K562 (cell line): ENCODE measurements around the gene DIP2B. TPM values are rescaled to one million over a fixed set of nuclear protein-coding genes. Genes with fewer than 3 reads are reported as not detected.
A peak's percentile ranks its signal among the peaks of the same experiment; 100 is the strongest.

Experiments used
- ATAC-seq: fragments of 200-7000 bp; cut with Tn5 transposase; 3 replicates; pipeline ENCODE4 v1.9.1; 2020; ENCODE audit warnings: moderate library complexity
- BruUV-seq: library from RNA; stranded (reverse); fragments of 400-500 nt; replicated peaks from 2 replicates; lab custom pipeline; 2021; lab: Mats Ljungman, UMichigan
- CTCF ChIA-PET: fragments of 300-600 bp; formaldehyde crosslinking; extraction: SDS; loops from one replicate; lab custom pipeline; 2021; ENCODE audit warnings: low intra/inter-chr PET ratio; lab: Yijun Ruan, JAX
- POLR2A ChIA-PET: fragments of 300-600, 350-650 bp; sonication (Branson Sonifier 250); formaldehyde crosslinking; extraction: SDS; loops from one replicate; lab custom pipeline; 2021; ENCODE audit warnings: antibody characterized with exemption, inconsistent platforms; lab: Yijun Ruan, JAX
- DNase-seq, 4 experiments: peaks; one replicate each; pipeline versions ENCODE4 v3.0.0 to v3.0.0-alpha.2; 2011 to 2018; ENCODE audit warnings: low spot score in 3 of 4, mixed read lengths in 3 of 4; ENCODE audit errors: extremely low read depth in 1 of 4
- FAIRE-seq: peaks from 2 replicates; lab custom pipeline; 2011; peaks lifted over from hg19 to GRCh38; lab: Jason Lieb, UNC
- H2AFZ ChIP-seq: 2 replicates; pipeline ENCODE4 v1.6.0; 2011; ENCODE audit warnings: low read depth, low read length, control low read depth, inconsistent platforms
- H3K27ac ChIP-seq: fragments of 200-600 bp; 3 replicates; pipeline ENCODE4 v1.8.0; 2011; ENCODE audit warnings: low read depth, mild to moderate bottlenecking, control low read depth, inconsistent platforms, low read length, moderate library complexity, mixed read lengths; ENCODE audit errors: extremely low read depth
- H3K27me3 ChIP-seq, 2 experiments: fragments of 300-600 bp in 1 of 2; 2 replicates in 1 of 2; 3 replicates in 1 of 2; pipeline versions ENCODE4 v1.6.0 to v1.8.0; 2011; ENCODE audit warnings: inconsistent platforms in 2 of 2, low read length in 2 of 2, mild to moderate bottlenecking in 1 of 2, mixed read lengths in 1 of 2, moderate library complexity in 1 of 2; ENCODE audit not compliant: control insufficient read depth in 2 of 2, insufficient read depth in 2 of 2
- H3K36me3 ChIP-seq: fragments of 300-600 bp; 3 replicates; pipeline ENCODE4 v1.8.0; 2011; ENCODE audit warnings: mild to moderate bottlenecking, low read length, inconsistent platforms; ENCODE audit not compliant: control insufficient read depth, insufficient read depth
- H3K4me1 ChIP-seq, 2 experiments: fragments of 200-600 bp in 1 of 2; replicated peaks in 1 of 2; 2 replicates in 1 of 2; 3 replicates in 1 of 2; pipeline versions ENCODE4 v1.5.1 to v1.8.0; 2011; ENCODE audit warnings: inconsistent platforms in 2 of 2, low read length in 2 of 2, mild to moderate bottlenecking in 1 of 2, mixed read lengths in 1 of 2, moderate library complexity in 1 of 2; ENCODE audit not compliant: control insufficient read depth in 2 of 2, insufficient read depth in 2 of 2
- H3K4me2 ChIP-seq: 2 replicates; pipeline ENCODE4 v1.6.1; 2011; ENCODE audit warnings: low read length, control low read depth, inconsistent platforms, mixed read lengths; ENCODE audit not compliant: insufficient read depth
- H3K4me3 ChIP-seq: fragments of 200-600 bp; sonication (generic), shearing (Covaris generic); 2 replicates; pipeline ENCODE4 v1.5.1; 2016; ENCODE audit warnings: control low read depth, inconsistent platforms
- H3K79me2 ChIP-seq: fragments of 200-600 bp; 3 replicates; pipeline ENCODE4 v1.8.0; 2011; ENCODE audit warnings: low read length, inconsistent platforms; ENCODE audit not compliant: control insufficient read depth, insufficient read depth
- H3K9ac ChIP-seq, 2 experiments: 2 replicates each; pipeline versions ENCODE4 v1.6.0 to v1.6.1; 2011; ENCODE audit warnings: low read depth in 2 of 2, low read length in 2 of 2, control low read depth in 1 of 2, inconsistent platforms in 1 of 2, mild to moderate bottlenecking in 1 of 2, mixed read lengths in 1 of 2; ENCODE audit not compliant: insufficient read depth in 1 of 2
- H3K9me1 ChIP-seq: one replicate; pipeline ENCODE4 v1.6.0; 2011; ENCODE audit warnings: inconsistent platforms, mild to moderate bottlenecking, low read length, moderate library complexity; ENCODE audit not compliant: control insufficient read depth, insufficient read depth
- H3K9me3 ChIP-seq: replicated peaks from 2 replicates; pipeline ENCODE4 v1.5.1; 2011; ENCODE audit warnings: low read depth, low read length, inconsistent platforms; ENCODE audit not compliant: control insufficient read depth, insufficient read depth
- H4K20me1 ChIP-seq: replicated peaks from 2 replicates; pipeline ENCODE4 v1.6.1; 2011; ENCODE audit warnings: low read length, inconsistent platforms, mixed read lengths; ENCODE audit not compliant: control insufficient read depth, insufficient read depth
- ARID2 ChIP-seq: fragments of 450-650 bp; IDR thresholded peaks from 2 replicates; pipeline ENCODE4 v1.6.1; 2017; ENCODE audit warnings: antibody characterized with exemption, mild to moderate bottlenecking
- ESRRB ChIP-seq: fragments of 250-450 bp; sonication (Bioruptor Pico); IDR thresholded peaks from 2 replicates; pipeline ENCODE4 v1.5.0; 2020; ENCODE audit warnings: mild to moderate bottlenecking, moderate library complexity, borderline replicate concordance
- LEF1 ChIP-seq: fragments of 450-650 bp; IDR thresholded peaks from 2 replicates; pipeline ENCODE4 v1.6.1; 2016; ENCODE audit warnings: mild to moderate bottlenecking
- MAFG ChIP-seq: fragments of 450-650 bp; conservative IDR thresholded peaks from 2 replicates; pipeline ENCODE4 v1.6.1; 2016; ENCODE audit warnings: missing genetic modification characterization, missing compliant biosample characterization
- MAZ ChIP-seq, 2 experiments: fragments of 450-650 bp in 1 of 2; sonication (generic) in 1 of 2; formaldehyde crosslinking; IDR thresholded peaks in 1 of 2; conservative IDR thresholded peaks in 1 of 2; 2 replicates each; pipeline versions ENCODE4 v1.4.0 to v1.5.0; 2020; ENCODE audit warnings: mild to moderate bottlenecking in 1 of 2, missing genetic modification reagents in 1 of 2
- NFE2 ChIP-seq: IDR thresholded peaks from 2 replicates; pipeline ENCODE4 v1.6.1; 2014; ENCODE audit warnings: antibody characterized with exemption, low read depth
- OTX1 ChIP-seq: fragments of 450-650 bp; formaldehyde crosslinking; IDR thresholded peaks from 2 replicates; pipeline ENCODE4 v1.4.0; 2022; ENCODE audit warnings: mild to moderate bottlenecking
- SMARCB1 ChIP-seq: IDR thresholded peaks from 2 replicates; pipeline ENCODE4 v1.6.1; 2011; ENCODE audit warnings: improper control_type of control experiment, low read depth; ENCODE audit not compliant: insufficient read length
- SPI1 ChIP-seq: IDR thresholded peaks from 2 replicates; pipeline ENCODE4 v1.6.1; 2011; ENCODE audit warnings: low read depth, low read length, control low read depth, borderline replicate concordance
- TRIM28 ChIP-seq: fragments of 450-650 bp; IDR thresholded peaks from 2 replicates; pipeline ENCODE4 v1.6.1; 2017
- ZBTB7A ChIP-seq: IDR thresholded peaks from 2 replicates; pipeline ENCODE4 v1.6.1; 2011; ENCODE audit warnings: low read depth, mild to moderate bottlenecking, low read length, moderate library complexity, borderline replicate concordance; ENCODE audit not compliant: control insufficient read depth
- ZNF12 ChIP-seq: sonication (generic); formaldehyde crosslinking; IDR thresholded peaks from 2 replicates; pipeline ENCODE4 v1.4.0; 2020; ENCODE audit warnings: mild to moderate bottlenecking, missing genetic modification reagents
- WGBS: fragments of 100-300 bp; shearing (Covaris generic); methylation state at CpG from one replicate; pipeline ENCODE4 v1.1.6; 2016; ENCODE audit warnings: low coverage, mixed read lengths; ENCODE audit not compliant: insufficient coverage; ENCODE audit errors: missing lambda C conversion rate; 5-methylcytosine and 5-hydroxymethylcytosine counted together
- in situ Hi-C: fragments of 300-500 bp; cut with MboI; formaldehyde crosslinking; loops from 4 replicates; pipeline ENCODE4 v1.15.0; 2018; ENCODE audit warnings: inconsistent platforms, mixed read lengths
- intact Hi-C: fragments of 100-400 bp; cut with micrococcal nuclease; formaldehyde crosslinking; loops from 2 replicates; pipeline ENCODE4 v1.14.2; 2022
- polyA plus RNA-seq, 8 experiments: library from polyadenylated mRNA; depleted of rRNA in 4 of 8; stranded (reverse) in 5 of 8; unstranded in 3 of 8; fragments of >200 nt; fragmentation: Nextera tagmentation in 2 of 8; fragmentation: Illumina TruSeq in 1 of 8; extraction: Ambion mirVana in 2 of 8; extraction: Trizol in 1 of 8; gene quantifications; 2 replicates each; pipeline versions ENCODE4 v1.2.1 to v1.2.3, GENCODE V29; 2011 to 2014; ENCODE audit warnings: inconsistent platforms in 1 of 8, missing spikeins in 1 of 8
- total RNA-seq, 7 experiments: library from RNA; depleted of rRNA in 6 of 7; stranded (reverse); fragments of >200 nt in 6 of 7; fragmentation: Illumina TruSeq in 2 of 7; extraction: Trizol in 2 of 7; gene quantifications; 2 replicates each; pipeline versions ENCODE4 v1.2.1 to v1.2.3, GENCODE V29; 2011 to 2021; ENCODE audit warnings: low replicate concordance in 1 of 7
- TF ChIP-seq, protein P1 (sequence below), 3 experiments: IDR thresholded peaks in 2 of 3; conservative IDR thresholded peaks in 1 of 3; 2 replicates each; pipeline ENCODE4 v1.5.1; 2011 to 2012; ENCODE audit warnings: low read length in 3 of 3, mild to moderate bottlenecking in 3 of 3, control low read depth in 2 of 3, improper control_type of control experiment in 1 of 3, inconsistent platforms in 1 of 3, low read depth in 1 of 3, mixed read lengths in 1 of 3, moderate library complexity in 1 of 3; ENCODE audit not compliant: insufficient read depth in 2 of 3
- TF ChIP-seq, protein P2 (sequence below): fragments of 250-450 bp; sonication (Bioruptor Pico); IDR thresholded peaks from 2 replicates; pipeline ENCODE4 v1.5.0; 2021; ENCODE audit warnings: mild to moderate bottlenecking, moderate library complexity

The DIP2B gene
- total and polyA plus RNA-seq, 9 of the 15 experiments (the other 6 are each of a cell fraction or from before 2014, with no cell fraction given), result 4.6 to 26.1 (median 18.8) TPM

DNA sequence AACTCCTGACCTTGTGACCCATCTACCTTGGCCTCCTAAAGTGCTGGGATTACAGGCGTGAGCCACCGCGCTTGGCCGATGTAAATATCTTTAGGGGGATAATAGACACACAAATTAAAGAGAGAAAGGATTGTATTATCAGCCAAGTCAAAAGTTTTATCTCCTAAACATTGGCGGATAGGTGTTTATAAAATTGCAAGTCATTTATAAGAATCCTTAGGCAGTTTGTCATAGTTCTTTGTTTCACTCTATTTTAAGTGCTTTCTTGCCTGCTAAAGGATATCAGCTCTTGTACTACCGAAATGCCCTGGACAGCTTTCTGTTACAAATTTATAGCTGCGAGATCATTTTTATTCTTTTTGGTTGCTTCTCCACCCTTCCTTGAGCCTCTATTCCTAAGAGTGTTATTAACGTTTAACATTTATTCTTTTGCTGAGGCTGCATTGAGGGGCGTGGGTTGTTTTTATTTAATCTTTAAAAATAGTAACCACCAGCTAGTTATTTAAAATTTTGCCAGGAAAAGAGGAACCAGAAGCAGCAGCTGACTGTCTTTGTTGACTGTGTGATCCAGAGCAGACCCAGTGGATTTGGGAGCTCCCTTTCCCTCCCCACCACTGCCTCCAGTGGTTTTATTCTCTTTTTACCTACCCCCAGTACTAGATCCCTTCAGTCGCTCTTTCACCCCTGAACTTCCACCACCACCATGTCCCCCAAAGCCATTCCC, 106.4 kb downstream of the DIP2B start (continued):
- peak; percentile 43; the same call in 1 of the 2 replicates for TF ChIP-seq SPI1
- TF ChIP-seq, protein P1, sequence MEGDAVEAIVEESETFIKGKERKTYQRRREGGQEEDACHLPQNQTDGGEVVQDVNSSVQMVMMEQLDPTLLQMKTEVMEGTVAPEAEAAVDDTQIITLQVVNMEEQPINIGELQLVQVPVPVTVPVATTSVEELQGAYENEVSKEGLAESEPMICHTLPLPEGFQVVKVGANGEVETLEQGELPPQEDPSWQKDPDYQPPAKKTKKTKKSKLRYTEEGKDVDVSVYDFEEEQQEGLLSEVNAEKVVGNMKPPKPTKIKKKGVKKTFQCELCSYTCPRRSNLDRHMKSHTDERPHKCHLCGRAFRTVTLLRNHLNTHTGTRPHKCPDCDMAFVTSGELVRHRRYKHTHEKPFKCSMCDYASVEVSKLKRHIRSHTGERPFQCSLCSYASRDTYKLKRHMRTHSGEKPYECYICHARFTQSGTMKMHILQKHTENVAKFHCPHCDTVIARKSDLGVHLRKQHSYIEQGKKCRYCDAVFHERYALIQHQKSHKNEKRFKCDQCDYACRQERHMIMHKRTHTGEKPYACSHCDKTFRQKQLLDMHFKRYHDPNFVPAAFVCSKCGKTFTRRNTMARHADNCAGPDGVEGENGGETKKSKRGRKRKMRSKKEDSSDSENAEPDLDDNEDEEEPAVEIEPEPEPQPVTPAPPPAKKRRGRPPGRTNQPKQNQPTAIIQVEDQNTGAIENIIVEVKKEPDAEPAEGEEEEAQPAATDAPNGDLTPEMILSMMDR (IDR thresholded peaks at IDR 0.05 in 2 of 3, conservative IDR thresholded peaks at IDR 0.05 in 1 of 3; ENCODE audit: insufficient read depth in 2 of 3, low read depth in 1 of 3, low read length in 3 of 3), result peak in 1 of 3 experiments; percentile 19; a peak in 1 of 6 replicates
- peak; percentile 38; the same call in 1 of the 2 replicates for TF ChIP-seq NFE2
- TF ChIP-seq OTX1 (CRISPR knock-in tag), result no peak
- peak; percentile 59 for TF ChIP-seq SMARCB1
- TF ChIP-seq MAFG (tag), result peak; percentile 71

DNA sequence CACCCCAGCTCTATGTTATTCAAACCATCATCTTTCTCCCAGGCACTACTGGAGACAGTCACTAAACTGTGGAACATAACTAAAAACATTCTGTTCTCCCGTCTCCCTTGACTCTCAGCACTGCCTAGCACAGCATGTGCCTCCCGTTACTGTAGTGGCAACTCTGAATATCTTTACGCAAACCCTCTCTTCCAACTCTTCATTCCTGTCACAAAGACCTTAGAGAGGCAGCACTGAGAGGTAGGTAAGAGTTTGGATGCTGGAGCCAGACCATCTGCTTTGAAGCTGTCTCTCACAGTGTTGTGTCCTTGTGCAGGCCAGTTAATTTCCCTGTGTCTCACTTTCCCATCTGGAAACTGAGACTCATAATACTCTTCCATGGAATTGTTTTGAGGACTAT, 108.1 kb downstream of the DIP2B start:
- DNase-seq, result no peak
- no peaks in the 10 kb centered on the region for H3K9me3 ChIP-seq
- no peak overlapping the region for H3K4me3 ChIP-seq
- no TSS peak for BruUV-seq
- intact Hi-C loops, result no loop called here
- in situ Hi-C loops, result no loop called here
- TF ChIP-seq ARID2, result no peak
- TF ChIP-seq ESRRB (CRISPR knock-in tag), result no peak
- no peak for TF ChIP-seq ZBTB7A
- TF ChIP-seq, protein P2, sequence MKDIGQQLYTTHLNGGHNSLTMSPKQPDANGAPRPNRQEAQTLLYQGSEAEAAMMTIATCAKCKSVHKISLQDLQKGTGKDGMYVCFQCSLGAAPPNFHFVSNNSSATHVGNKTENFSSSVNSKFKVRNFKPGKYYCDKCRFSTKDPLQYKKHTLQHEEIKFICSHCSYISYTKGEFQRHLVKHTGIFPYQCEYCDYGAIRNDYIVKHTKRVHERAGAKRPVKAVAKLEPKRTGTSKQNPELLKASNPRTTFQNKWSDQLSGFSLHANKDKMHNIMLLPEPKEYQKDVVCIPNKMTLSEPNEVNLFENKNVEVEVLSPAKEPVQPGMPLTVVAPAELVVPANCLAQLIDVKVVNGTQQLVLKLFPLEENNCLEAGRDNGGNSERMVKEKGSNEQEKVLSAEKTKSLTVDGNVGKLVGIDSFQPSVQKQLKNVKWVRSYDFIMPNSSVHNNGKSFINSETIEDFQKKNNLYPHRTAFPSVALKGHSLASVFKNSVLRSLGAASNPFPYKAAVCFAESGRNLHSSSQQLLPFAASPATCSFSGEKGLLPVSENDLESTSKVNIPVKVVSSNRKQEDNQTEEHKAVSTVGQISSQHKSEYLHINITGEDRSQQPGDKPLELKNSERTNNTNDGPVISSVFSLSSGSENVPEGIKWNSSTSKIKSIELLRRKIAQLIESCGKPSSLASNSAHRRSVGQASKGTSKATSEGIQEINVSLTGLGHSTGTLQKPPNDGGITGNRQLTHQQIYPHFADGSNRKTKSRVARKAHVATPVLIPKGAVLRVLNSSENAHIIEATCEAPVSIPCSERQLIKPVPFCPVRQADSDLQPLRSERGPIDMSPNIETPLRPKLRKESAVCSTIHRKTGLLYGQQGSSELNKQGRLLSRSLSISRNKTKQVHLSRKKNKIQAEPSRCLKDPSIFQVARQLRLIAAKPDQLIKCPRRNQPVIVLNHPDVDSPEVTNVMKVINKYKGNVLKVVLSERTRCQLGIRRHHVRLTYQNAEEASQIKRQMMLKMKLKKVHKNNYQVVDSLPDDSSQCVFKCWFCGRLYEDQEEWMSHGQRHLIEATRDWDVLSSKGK (CRISPR knock-in tag), result no peak
- TF ChIP-seq LEF1, result no peak
- TF ChIP-seq TRIM28, result no peak
- no peak for TF ChIP-seq MAZ (CRISPR knock-in tag; conservative IDR thresholded peaks at IDR 0.05 in 1 of 2, IDR thresholded peaks at IDR 0.05 in 1 of 2)
- TF ChIP-seq ZNF12 (CRISPR knock-in tag), result no peak
- no peak for FAIRE-seq
- H4K20me1 ChIP-seq, result no peaks in the 10 kb centered on the region
- peaks cover 7% of the 10 kb centered on the region; the same call in 2 of the 3 replicates for H3K36me3 ChIP-seq
- no peak overlapping the region; a peak in 1 of 4 replicates for H3K9ac ChIP-seq
- no peak overlapping the region for H2AFZ ChIP-seq
- H3K79me2 ChIP-seq, result peaks cover 49% of the 10 kb centered on the region
- CTCF ChIA-PET, result no interaction called here
- H3K27me3 ChIP-seq, result no peaks in the 10 kb centered on the region
- WGBS, result 75% methylated on average over 3 of the region's 3 CpGs
- H3K27ac ChIP-seq, result peak overlapping the region; percentile 25; the same call in 1 of the 3 replicates
- ATAC-seq, result no peak
- no peaks in the 10 kb centered on the region for H3K9me1 ChIP-seq
- POLR2A ChIA-PET, result no interaction called here
- peak overlapping the region; percentile 43; the same call in 1 of the 2 replicates for H3K4me2 ChIP-seq
- peaks cover 0 to 59% of the 10 kb centered on the region in 2 experiments; a peak in 3 of 5 replicates for H3K4me1 ChIP-seq
